Transverse colon (tissue), 4 donors: ENCODE measurements around the gene TLE3. TPM values are rescaled to one million over a fixed set of nuclear protein-coding genes. Genes with fewer than 3 reads are reported as not detected.

Source experiments
- DNase-seq: peaks from one replicate; pipeline ENCODE4 v3.0.0-alpha.2; 2019
- H3K27ac ChIP-seq, 4 donors: fragments of 200-600 bp; sonication (generic); 2 replicates each; pipeline ENCODE4 v1.5.1; 2016 to 2018; ENCODE audit warnings: inconsistent platforms in 4 of 4
- H3K27me3 ChIP-seq: fragments of 200-600 bp; sonication (generic); 2 replicates; pipeline ENCODE4 v1.5.1; 2017; ENCODE audit warnings: inconsistent platforms
- H3K36me3 ChIP-seq, 4 donors: fragments of 200-600 bp; sonication (generic); 2 replicates each; pipeline ENCODE4 v1.5.1; 2017 to 2019; ENCODE audit warnings: inconsistent platforms in 4 of 4
- H3K4me1 ChIP-seq, 4 donors: fragments of 200-600 bp; sonication (generic); 2 replicates each; pipeline ENCODE4 v1.5.1; 2017 to 2020; ENCODE audit warnings: inconsistent platforms in 4 of 4
- H3K4me3 ChIP-seq, 4 donors: fragments of 200-600 bp; sonication (generic); 1 replicate in 1 of 4; 2 replicates in 3 of 4; pipeline versions ENCODE4 v1.5.1 to v1.6.1; 2017 to 2019; ENCODE audit warnings: inconsistent platforms in 4 of 4
- H3K9me3 ChIP-seq, 2 donors: fragments of 200-600 bp; sonication (generic); 2 replicates each; pipeline ENCODE4 v1.5.1; 2017 to 2019; ENCODE audit warnings: inconsistent platforms in 2 of 2
- EP300 ChIP-seq: sonication (generic); formaldehyde crosslinking; IDR thresholded peaks from one replicate; pipeline ENCODE4 v1.6.1; 2017; ENCODE audit warnings: antibody characterized with exemption, low read depth
- POLR2A ChIP-seq: fragments of 450-650 bp; IDR thresholded peaks from one replicate; pipeline ENCODE4 v1.6.1; 2016; ENCODE audit warnings: antibody characterized with exemption, mild to moderate bottlenecking, moderate library complexity
- POLR2AphosphoS5 ChIP-seq, 3 donors: sonication (generic); formaldehyde crosslinking; IDR thresholded peaks; one replicate each; pipeline ENCODE4 v1.6.1; 2016; ENCODE audit warnings: antibody characterized with exemption in 3 of 3
- WGBS, 2 donors: methylation state at CpG; one replicate each; pipeline ENCODE4 v1.1.5; 2018; ENCODE audit warnings: low coverage in 1 of 2; 5-methylcytosine and 5-hydroxymethylcytosine counted together
- in situ Hi-C, 4 donors: fragments of 200-750 bp; cut with MboI; loops; one replicate each; pipeline versions ENCODE4 v1.15.0 to v1.15.1; 2017; ENCODE audit warnings: low sequenced_read_pairs in 3 of 4, low pct_ligation_motif_present in 1 of 4, low pct_unique_long_range_greater_than_20kb in 1 of 4
- intact Hi-C: fragments of 100-400 bp; cut with DNase I; formaldehyde crosslinking; loops from one replicate; pipeline ENCODE4 v1.15.1; 2023; ENCODE audit warnings: low total_unique reads
- total RNA-seq, 4 donors: library from RNA; depleted of rRNA; stranded (reverse); fragments of >200 nt; gene quantifications; one replicate each; pipeline ENCODE4 v1.1.0, GENCODE V29; 2016
- TF ChIP-seq, protein P1 (sequence below), 5 experiments: fragments of 200-600 bp in 3 of 5; fragments of 450-650 bp in 2 of 5; sonication (generic) in 3 of 5; IDR thresholded peaks; 1 replicate in 2 of 5; 2 replicates in 3 of 5; pipeline ENCODE4 v1.5.1; 2016 to 2017; ENCODE audit warnings: antibody characterized with exemption in 5 of 5, inconsistent platforms in 3 of 5, mild to moderate bottlenecking in 2 of 5, moderate library complexity in 1 of 5

Gene TLE3
- total RNA-seq, 4 donors from 2014 or later = 49.8 to 223 (median 114) TPM

DNA sequence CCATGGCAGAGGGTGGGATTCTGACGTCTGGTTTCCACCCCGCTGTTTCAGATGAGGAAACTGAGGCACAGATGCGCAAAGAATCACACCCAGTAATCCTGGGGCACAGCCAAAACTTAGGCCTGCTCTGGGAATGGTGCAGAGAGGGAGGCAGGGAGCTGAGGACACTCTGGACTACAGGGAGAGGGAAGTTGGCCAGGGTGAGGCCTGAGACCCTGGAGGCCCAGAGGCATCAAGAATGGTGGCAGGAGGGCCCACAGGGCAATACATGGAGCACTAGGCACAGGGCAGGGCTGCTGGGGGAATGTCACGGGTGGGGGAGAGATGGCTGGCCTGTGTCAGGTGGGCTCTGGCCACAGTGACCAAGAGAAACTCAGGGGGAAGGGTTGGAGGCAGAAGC is 63.6 kb downstream of the TLE3 start:
- H3K4me3 ChIP-seq = no peak overlapping the region
- peaks cover 9% of the 10 kb centered on the region for H3K27me3 ChIP-seq
- H3K9me3 ChIP-seq = no peaks in the 10 kb centered on the region
- intact Hi-C loops (no loop called here), in situ Hi-C loops (no loop called here)
- 90 to 100% methylated on average over 1 to 4 of the region's 4 CpGs for WGBS, 2 donors
- H3K4me1 ChIP-seq = no peaks in the 10 kb centered on the region
- no peak for DNase-seq
- H3K36me3 ChIP-seq = no peaks in the 10 kb centered on the region
- no peak for TF ChIP-seq POLR2A
- TF ChIP-seq, protein P1, sequence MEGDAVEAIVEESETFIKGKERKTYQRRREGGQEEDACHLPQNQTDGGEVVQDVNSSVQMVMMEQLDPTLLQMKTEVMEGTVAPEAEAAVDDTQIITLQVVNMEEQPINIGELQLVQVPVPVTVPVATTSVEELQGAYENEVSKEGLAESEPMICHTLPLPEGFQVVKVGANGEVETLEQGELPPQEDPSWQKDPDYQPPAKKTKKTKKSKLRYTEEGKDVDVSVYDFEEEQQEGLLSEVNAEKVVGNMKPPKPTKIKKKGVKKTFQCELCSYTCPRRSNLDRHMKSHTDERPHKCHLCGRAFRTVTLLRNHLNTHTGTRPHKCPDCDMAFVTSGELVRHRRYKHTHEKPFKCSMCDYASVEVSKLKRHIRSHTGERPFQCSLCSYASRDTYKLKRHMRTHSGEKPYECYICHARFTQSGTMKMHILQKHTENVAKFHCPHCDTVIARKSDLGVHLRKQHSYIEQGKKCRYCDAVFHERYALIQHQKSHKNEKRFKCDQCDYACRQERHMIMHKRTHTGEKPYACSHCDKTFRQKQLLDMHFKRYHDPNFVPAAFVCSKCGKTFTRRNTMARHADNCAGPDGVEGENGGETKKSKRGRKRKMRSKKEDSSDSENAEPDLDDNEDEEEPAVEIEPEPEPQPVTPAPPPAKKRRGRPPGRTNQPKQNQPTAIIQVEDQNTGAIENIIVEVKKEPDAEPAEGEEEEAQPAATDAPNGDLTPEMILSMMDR (IDR thresholded peaks at IDR 0.05) = no peak
- no peak for TF ChIP-seq EP300
- TF ChIP-seq POLR2AphosphoS5 (IDR thresholded peaks at IDR 0.05) = no peak
- H3K27ac ChIP-seq = no peak overlapping the region

DNA sequence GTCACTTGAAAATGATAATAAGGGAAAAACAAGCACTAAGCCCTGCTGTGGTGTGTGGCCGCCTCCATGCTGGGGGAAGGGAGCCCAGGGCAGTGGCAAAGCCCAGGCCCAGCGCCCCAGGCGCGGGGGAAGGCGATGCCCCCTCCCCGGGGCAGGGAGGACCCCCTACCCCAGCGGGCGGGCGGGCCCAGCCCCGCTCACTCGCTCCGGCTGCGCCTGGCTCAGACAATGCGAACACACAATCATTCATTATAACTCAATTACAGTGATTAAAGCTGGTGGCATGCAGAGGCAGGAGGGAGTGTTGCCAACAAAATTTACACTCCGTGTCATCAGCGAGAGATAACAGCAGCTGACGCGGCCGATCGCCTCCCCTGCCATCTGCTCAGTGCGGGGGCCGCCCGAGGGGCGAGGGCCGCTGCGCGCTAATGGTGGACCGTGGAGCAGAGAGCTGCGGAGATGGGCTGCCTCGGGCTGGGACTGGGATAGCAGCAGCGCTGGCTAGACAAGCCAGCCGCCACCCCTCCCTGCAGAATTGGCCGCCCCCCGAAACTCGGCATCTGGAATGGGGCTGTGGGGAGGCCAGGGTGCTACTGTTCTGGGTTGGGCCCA is 64.1 kb downstream of the TLE3 start:
- intact Hi-C loops (no loop called here), in situ Hi-C loops (no loop called here)
- DNase-seq = no peak
- TF ChIP-seq, protein P1 (IDR thresholded peaks at IDR 0.05) = no peak
- TF ChIP-seq POLR2AphosphoS5 (IDR thresholded peaks at IDR 0.05) (no peak), EP300 (no peak)
- Histone ChIP-seq H3K27me3 (peaks cover 9% of the 10 kb centered on the region), H3K9me3 (no peaks in the 10 kb centered on the region), H3K27ac (no peak overlapping the region), H3K36me3 (no peaks in the 10 kb centered on the region), H3K4me3 (no peak overlapping the region), H3K4me1 (no peaks in the 10 kb centered on the region)
- WGBS, 2 donors = 68% methylated on average over 35 of the region's 35 CpGs; no CpG with 5 or more reads in 1 of the 2 donors

DNA sequence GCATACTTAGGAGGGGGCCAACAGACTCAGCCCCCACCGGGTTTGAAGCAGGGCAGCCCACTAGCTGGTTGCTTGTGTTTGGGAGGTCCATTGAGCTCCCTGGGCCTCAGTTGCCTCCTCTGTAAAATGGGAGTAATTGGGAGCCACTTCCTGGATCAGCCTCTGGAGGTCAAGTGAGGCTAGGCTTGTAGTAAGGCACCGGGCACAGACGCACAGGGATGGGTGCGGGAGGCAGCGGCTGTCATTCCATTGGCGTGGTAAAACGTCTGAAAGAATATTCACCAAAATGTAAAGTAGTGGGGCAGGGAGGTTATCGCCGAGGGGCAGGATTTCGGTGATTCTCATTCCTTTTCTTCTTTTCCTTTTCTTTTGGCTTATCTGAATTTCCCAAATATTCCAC is 64.6 kb downstream of the TLE3 start:
- no peak for DNase-seq
- no peak for TF ChIP-seq POLR2A
- TF ChIP-seq, protein P1 (IDR thresholded peaks at IDR 0.05) = no peak
- no peak for TF ChIP-seq EP300
- no peak for TF ChIP-seq POLR2AphosphoS5 (IDR thresholded peaks at IDR 0.05)
- no peaks in the 10 kb centered on the region for H3K4me1 ChIP-seq
- intact Hi-C loops (no loop called here), in situ Hi-C loops (no loop called here)
- no peak overlapping the region for H3K27ac ChIP-seq
- 80 to 81% methylated on average over 3 to 10 of the region's 10 CpGs for WGBS, 2 donors
- H3K36me3 ChIP-seq = no peaks in the 10 kb centered on the region
- no peaks in the 10 kb centered on the region for H3K9me3 ChIP-seq
- peaks cover 9% of the 10 kb centered on the region for H3K27me3 ChIP-seq
- H3K4me3 ChIP-seq = no peak overlapping the region

DNA sequence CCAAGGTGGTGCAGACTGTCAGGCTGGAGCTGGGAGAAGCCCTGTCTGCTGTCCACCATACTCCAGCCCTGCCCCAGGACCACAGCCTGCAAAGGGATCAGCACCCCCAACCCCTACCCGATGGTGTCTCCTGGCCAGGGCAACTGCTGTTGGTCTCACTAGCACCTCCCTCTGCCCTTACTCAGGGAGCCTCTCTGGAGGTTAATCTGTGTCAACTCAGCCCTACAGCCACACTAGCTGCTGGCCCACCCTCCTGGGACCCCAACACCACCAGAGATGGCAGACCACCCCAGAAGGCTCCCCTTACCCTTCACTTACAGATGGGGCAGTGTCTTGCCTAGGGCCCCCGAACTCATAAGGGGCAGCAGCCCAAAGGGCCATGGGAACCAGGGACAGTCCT is 65.2 kb downstream of the TLE3 start:
- Histone ChIP-seq H3K36me3 (no peaks in the 10 kb centered on the region), H3K9me3 (no peaks in the 10 kb centered on the region), H3K27me3 (peaks cover 9% of the 10 kb centered on the region), H3K4me3 (no peak overlapping the region), H3K27ac (no peak overlapping the region), H3K4me1 (no peaks in the 10 kb centered on the region)
- TF ChIP-seq EP300 (no peak), POLR2AphosphoS5 (IDR thresholded peaks at IDR 0.05) (no peak), POLR2A (no peak)
- TF ChIP-seq, protein P1 (IDR thresholded peaks at IDR 0.05) = no peak
- intact Hi-C loops (no loop called here), in situ Hi-C loops (no loop called here)
- 85% methylated on average over 2 of the region's 2 CpGs; no CpG with 5 or more reads in 1 of the 2 donors for WGBS, 2 donors
- DNase-seq = no peak
